GM18867 (cell line): Measurements from ENCODE around the gene SYPL2.

Experiments used
- ATAC-seq: cut with Tn5 transposase; IDR thresholded peaks from one replicate; pipeline ENCODE4 v1.9.1; 2021; ENCODE audit warnings: mild to moderate bottlenecking, moderate library complexity; ENCODE audit not compliant: unreplicated experiment

The SYPL2 gene

DNA sequence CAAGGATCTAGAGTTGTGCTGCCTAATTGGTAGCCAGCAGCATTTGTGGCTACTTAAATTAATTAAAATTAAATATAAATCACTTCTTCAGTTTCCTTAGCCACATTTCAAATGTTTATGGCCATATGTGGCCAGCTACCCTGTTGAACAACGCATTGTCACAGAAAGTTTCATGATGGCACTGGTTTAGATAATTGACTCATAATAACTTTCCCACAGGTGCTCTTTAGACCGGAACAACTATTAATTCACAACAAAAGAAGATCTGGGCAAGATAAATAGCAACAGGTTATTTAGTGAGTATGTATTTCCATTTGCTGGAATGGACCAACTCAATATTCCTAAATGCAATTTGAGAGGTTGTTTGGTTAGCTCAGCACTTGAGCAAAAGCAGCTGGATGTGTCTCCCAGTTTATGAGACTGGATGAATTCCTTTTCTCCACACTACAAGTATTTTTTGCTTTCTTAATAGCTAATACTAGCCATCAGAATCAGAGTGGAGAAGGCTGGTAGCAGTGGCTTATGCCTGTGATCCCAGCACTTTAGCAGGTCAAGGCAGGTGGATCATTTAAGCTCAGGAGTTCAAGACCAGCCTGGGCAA, 46.9 kb downstream of the SYPL2 start:
- ATAC-seq, result no peak

DNA sequence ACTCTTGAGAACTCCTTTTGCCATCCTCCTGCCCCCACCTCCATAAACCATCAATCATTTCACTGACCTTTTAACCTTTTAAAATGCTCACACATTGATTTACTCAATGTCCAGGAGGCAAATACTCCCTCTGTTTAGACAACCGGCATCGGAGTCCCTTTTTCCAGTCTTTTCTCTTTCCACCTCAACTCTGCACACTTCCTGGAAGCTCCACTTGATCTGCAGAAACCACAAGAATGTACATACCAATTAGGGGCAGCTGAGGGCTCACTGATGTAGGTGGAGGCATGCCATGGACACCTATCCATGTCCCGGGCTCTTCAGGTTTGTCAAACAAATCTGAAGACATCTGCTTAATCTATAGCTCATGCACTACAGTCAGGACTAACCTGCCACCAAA, 48.5 kb downstream of the SYPL2 start:
- ATAC-seq, result no peak

DNA sequence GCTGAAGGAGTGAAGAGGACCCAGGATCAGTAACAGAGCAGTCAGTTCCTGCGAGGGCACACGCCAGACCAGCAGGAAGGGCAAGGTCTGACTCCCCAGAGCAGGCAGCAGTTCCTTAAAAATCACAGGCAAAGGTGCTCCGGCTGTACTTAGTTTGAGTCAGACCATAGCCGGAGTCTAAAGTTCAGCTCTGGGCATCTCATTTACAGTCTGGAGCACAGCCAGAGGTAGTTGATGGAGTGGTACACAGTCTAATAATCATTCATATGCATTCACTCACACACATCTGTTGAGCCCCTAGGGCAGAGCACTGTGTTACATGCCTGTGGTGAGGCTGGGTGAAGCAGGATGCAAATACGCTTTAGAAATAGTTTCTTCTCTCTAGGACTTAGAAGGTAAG, 50.5 kb downstream of the SYPL2 start:
- no peak for ATAC-seq

- no peak for ATAC-seq
Observed at GRCh38 chr1:109517337-109517736, 51.0 kb downstream of the SYPL2 start.

DNA sequence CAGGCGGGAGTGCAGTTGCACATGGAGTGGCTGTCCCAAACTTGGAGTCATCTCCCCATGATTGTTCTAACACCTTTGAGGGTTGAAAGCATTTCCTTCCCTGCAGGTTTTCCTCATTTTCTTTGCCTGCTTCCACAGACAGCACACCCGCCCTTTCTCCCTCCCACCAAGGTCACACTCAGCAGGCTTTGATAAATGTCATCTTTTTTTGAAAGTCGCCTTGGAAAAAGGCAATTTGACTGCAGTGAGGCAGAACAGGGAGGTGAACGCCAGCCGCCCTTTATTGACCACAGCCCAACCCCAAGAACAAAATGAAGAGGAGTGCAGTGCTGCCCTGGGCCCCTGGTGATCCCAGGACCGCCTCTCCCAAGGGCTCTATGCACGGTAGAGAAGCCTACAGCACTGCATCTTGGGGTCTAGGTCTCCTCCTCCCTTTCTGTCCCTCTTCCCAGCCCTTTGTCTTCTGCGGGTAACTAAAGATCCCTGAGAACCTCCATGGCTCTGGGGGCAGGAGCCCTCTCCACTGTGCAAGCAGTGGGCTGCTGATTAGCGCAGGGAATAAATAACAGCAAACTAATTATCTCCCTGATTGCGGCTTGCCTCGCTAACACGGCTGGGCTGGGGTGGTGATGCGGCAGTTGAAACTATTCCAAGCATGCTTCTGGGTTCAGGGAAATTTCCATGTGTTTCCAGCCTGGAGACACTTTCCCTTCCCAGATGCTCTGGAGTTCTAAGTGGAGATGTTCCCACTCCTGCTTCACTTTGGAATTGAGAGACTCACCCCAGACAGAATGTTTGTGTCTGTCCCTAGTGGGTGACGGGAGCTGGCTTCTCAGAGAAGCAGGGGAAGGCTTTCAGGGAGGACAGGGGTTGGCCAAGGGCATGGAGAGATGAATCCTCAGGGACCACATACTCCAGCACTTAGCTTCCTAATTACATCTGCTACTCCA, 54.9 kb downstream of the SYPL2 start:
- no peak for ATAC-seq

DNA sequence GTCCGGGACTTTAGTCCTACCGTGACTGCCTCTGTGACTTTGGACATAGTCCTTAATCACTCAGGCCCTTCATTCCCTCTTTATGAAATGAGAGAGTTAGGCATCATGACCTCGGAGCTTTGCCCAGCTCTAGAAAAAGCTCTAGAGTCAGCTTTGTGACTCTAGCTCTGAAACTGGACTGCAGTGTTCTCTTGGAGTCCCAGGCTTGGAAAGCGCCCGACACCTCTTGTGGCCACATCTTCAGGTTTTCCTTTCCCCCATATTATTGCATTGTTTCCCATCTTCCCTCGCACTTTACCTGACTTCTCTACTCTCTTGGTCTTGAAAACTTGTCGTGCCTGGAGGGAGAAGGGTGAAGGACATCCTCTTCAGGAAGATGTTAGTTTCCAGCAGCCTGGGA, 55.7 kb downstream of the SYPL2 start:
- ATAC-seq, result no peak

- no peak for ATAC-seq
Observed at GRCh38 chr1:109523706-109524105, 57.4 kb downstream of the SYPL2 start.

- ATAC-seq, result peak; percentile 57
Observed at GRCh38 chr1:109527098-109527811, 60.9 kb downstream of the SYPL2 start.

- ATAC-seq, result no peak
Observed at GRCh38 chr1:109527846-109528695, 61.7 kb downstream of the SYPL2 start.

- ATAC-seq, result no peak
Observed at GRCh38 chr1:109528712-109529111, 62.4 kb downstream of the SYPL2 start.

DNA sequence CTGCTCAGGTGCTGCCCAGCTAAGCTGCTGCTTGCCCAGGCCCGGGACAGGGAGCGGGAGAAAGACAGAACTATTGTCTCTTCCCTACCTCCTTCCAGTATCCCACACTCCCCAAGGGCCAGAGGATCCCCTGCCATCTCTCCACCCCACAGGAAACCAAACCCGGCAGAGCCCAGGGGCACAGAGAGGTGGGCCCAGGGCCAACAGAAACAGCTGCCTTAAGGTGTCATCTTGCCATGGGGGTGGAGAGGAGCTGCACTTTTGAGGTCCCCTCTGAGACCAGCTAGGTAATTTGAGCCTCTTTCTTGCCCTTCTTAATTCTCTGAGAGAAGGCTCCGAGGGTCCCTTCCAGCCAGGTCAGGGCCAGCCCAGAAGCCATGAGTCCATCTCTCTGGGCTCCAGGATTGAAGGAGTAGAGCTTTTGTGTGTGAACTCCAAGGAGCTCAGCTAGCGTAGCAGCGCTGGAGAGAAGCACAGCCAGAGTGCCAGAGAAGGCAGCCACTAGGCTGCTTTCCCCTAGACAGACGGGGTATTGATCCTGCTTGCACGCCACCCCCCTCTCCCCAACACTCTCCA, 63.6 kb downstream of the SYPL2 start:
- no peak for ATAC-seq

- no peak for ATAC-seq
Observed at GRCh38 chr1:109530457-109531087, 64.2 kb downstream of the SYPL2 start.

GRCh38 chr1:109531380-109531779, 65.0 kb downstream of the SYPL2 start:
- ATAC-seq, result no peak
